HuH-7.5 (cell line): ENCODE results near the gene HOXA10.

Source experiments
- DNase-seq: peaks from one replicate; pipeline ENCODE4 v3.0.0; 2011; ENCODE audit warnings: low spot score

HOXA10 gene

DNA sequence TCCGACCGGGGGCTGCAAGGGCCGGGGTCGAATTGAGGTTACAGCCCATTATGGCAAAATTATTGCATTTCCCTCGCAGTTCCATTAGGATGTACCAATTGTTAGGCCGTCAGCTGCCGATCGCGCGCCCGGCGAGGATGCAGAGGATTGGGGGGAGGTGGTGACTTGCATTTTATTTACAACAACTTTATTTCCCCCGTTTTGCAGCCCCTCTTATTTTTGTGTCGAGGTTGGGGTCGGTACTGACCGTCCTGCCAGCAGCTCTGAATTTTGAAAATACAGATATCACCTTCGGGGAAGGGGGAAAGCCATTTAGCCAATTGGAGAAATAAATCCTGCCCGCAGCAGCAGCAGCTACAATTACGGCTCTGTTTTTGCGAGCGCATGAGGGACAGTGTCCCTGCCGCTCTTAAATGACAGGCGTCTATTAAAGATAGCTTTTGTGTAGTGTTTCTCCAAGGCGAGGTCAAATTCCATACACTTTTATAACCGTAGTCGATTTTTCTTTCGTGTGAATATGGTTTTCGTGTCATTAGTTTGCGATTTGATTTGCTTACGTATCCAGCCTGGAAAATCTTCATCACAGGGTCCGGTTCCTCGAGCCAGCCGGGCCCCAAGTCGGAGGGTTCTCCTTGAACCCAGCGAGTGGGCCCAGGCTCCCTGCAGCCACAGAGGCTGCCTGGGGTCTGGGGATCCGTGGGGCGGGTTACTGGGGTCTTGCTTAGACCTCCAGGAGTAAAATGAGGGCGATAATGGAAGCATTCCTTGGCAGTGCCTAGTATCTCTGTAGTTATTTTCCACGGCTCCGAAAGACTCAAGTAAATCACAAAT is 30.0 kb downstream of the HOXA10 start:
- no peak for DNase-seq

DNA sequence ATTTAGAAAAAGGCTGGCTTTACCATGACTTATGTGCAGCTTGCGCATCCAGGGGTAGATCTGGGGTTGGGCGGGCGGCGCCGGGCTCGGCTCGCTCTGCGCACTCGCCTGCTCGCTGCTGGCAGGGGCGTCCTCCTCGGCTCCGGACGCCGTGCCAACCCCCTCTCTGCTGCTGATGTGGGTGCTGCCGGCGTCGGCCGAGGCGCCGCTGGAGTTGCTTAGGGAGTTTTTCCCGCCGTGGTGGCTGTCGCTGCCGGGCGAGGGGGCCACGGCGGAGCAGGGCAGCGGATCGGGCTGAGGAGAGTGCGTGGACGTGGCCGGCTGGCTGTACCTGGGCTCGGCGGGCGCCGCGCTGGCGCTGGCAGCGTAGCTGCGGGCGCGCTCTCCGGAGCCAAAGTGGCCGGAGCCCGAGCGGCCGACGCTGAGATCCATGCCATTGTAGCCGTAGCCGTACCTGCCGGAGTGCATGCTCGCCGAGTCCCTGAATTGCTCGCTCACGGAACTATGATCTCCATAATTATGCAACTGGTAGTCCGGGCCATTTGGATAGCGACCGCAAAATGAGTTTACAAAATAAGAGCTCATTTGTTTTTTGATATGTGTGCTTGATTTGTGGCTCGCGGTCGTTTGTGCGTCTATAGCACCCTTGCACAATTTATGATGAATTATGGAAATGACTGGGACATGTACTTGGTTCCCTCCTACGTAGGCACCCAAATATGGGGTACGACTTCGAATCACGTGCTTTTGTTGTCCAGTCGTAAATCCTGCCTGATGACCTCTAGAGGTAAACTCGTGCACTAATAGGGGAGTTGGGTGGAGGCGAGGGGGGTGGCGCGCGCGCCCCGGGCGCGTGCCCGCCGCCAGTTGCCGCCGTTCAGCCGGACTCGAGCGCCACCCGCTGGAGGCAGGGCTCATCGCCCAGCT is 30.8 kb downstream of the HOXA10 start, which contains the start of gene HOXA5:
HOXA5 (minus strand) TSS at position 659 of the 927 bp plus-strand sequence; CDS start at position 585, 74 bp downstream.
- DNase-seq = peak; percentile 99

DNA sequence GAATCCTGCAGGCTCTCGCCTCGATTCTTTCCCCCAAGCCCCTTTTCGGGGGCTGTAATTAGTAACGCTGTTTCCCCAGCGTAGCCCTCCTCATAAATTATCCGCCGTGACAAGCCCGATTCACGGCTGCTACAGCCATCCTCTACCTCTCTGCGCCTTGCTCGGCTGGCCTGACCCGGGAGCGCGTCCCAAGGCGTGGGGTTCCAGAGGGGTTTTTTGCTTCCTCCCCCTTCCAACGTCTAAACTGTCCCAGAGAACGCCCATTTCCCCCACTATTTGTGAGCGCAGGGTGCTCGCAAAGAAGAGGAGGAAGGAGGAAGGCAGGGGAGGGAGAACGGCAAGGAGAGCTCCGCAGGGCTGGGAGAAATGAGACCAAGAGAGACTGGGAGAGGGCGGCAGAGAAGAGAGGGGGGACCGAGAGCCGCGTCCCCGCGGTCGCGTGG is 31.5 kb downstream of the HOXA10 start:
- peak; percentile 60 for DNase-seq

GRCh38 chr7:27141923-27142579 is 32.1 kb downstream of the HOXA10 start:
- DNase-seq = peak; percentile 96

GRCh38 chr7:27141137-27141922 is 32.8 kb downstream of the HOXA10 start:
- DNase-seq = no peak

DNA sequence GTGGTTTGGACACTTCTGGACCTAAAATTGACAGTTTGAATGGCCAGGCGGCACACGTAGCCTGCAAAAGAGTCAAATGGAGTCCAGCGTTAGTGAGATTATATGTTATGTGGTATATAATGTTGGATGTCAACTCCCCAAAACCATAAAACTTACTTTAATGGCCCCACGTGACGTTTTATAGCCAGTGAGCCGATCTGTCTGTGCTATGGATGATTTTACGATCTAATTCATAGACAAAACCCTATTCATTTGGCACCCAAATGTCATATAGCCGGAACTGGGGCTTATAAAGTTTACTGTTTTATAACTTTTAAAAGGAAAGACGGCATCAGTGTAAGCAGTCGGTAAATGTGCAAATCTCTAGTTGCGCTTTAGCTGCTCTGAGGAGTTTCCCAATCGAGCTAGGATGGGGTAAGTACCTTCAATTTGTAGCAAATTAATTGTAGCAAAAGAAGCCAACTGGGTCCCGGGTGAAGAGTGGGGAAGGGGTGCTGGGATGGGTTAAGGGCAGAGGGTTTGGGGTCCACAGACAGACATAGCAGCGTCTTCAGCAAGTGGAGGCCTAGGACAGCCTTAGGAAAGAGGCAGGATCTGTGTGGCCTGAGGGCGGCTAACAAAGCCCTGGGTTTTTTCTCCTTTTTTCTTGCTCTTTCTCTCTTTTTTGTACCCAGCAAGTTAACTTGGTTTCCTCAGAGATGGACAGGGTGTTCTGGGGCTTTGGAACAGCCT is 33.8 kb downstream of the HOXA10 start:
- no peak for DNase-seq

- no peak for DNase-seq
Measured at GRCh38 chr7:27139334-27140125, 34.6 kb downstream of the HOXA10 start.

DNA sequence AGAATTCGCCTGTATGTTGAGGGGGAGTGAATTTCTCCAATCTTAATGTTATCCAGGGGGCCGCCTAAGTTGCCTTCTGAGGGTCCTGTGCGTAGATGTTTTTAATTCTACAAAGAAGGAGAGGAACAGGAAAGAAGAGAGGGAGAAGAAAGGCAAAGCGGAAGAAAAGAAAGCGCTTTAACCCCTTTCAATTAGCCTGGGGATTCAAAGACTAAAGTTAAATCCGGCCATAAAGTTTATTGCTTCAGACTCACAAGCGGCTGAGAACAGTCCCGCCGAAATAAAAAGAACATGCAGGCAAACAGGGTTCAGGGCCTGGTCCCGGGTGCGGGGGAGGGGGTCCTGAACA is 35.2 kb downstream of the HOXA10 start:
- no peak for DNase-seq

GRCh38 chr7:27138472-27138871 is 35.6 kb downstream of the HOXA10 start:
- no peak for DNase-seq

DNA sequence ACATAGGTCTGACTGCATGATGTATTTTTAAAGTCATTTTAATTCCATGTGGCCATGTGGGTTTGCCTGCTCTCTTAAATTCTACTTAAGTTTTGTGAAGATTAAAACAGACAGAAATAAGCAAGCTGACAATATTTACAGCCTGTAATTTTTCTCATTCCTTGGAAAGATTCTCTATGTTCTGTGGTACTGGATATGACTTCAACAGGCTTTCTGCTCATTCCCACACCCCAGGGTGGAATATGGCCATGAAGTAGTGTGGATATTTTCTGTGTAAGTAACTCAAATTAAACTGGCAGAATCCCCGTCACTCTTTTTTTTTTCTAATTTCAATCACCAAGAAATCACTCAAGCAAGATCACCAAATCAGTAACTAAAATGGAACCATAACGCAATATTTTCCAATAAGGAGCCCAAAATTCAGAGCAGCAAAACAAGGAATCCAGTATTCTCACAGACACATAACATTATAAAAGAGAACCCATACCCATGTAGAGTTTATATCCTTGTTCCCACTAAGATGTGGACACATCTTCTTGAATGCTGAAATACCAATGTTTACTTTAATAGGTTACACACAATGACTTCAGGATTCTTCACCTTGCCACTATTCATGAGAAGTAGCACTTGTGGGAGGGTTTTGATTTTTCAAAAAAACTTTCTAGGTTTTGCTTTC is 36.3 kb downstream of the HOXA10 start:
- no peak for DNase-seq

DNA sequence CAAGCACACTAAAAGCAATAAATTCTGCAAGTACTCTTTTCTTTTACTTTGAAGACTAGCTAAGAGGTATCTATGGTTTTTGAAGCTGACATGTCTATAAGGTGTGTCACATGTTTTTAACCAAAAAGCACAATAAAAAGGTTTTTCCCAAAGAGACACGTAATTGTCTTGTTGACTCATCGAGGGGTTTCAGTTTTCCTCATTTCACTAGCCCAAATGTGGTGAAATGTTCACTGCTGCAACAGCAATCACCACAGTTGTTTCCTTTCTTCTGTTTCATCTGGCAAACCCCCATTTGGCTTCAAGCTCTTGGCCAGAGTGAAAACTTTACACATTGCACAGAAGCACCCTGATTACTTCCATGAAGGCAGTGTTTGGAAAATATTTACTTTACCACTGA is 39.7 kb downstream of the HOXA10 start:
- no peak for DNase-seq

- DNase-seq = no peak
Measured at GRCh38 chr7:27133409-27134231, 40.5 kb downstream of the HOXA10 start.

DNA sequence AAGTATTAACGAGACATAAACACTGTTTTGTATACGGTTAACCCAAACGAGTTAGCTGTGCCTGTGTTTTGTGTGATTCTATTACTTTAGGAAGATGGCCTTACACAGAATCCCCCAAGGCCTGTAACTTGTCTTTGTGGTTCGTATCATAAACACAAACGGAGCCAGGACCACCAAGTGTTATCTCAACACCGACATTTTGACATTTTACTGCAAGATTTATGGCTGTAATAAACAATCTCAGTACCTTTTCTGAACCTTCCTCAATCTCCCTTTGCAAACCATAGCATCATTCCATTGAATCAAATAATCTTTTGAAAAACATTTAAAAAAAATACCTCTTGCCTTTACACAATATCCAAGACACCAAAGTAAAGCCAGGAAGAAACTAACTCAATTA is 41.1 kb downstream of the HOXA10 start:
- no peak for DNase-seq

- DNase-seq = no peak
Measured at GRCh38 chr7:27132214-27132613, 41.9 kb downstream of the HOXA10 start.

DNA sequence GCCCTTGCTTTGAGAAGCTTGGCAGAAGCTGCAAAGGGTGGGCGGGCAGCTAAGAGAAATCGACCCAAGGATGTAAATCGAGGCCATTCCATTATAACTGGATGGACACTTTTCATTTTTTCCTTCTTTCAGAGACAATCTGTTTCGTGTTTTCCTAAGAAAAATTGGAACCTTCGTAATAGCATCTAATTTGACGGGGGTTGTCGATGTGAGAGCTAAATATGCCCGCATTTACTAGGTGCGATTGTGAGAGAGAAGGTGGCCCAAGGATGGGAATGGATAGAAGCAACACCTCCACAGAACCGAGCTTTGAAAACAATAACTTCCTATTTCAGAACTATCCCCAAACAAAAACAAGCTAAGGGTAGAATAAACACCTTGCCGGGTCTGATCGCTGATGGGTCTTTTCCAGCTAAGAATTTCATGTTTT is 42.7 kb downstream of the HOXA10 start:
- no peak for DNase-seq

GRCh38 chr7:27130540-27131389 is 43.4 kb downstream of the HOXA10 start, which contains the start of gene HOXA4:
HOXA4 (minus strand) TSS chr7:27130757; CDS start chr7:27130733, 24 bp downstream.
- DNase-seq = peak; percentile 87
